ENCODE measurements around the gene GCNT3. TPM values are rescaled to one million over a fixed set of nuclear protein-coding genes. Genes with fewer than 3 reads are reported as not detected.

The GCNT3 gene
- total RNA-seq, 2 donors from 2014 or later: 0.48 to 1.3 TPM

- no peaks in the 10 kb centered on the region for H3K4me1 Mint-ChIP-seq
- 89 to 100% methylated on average over 1 of the region's 1 CpG for WGBS, 2 experiments (ENCODE audit: insufficient coverage in 1 of 2, insufficient read length in 1 of 2)
- no peak for DNase-seq
- H3K36me3 Mint-ChIP-seq (ENCODE audit: low read depth): peaks cover 55% of the 10 kb centered on the region
- no peak overlapping the region for H3K27ac Mint-ChIP-seq
- H3K4me3 Mint-ChIP-seq: no peak overlapping the region
- H3K9me3 Mint-ChIP-seq: peaks cover 2% of the 10 kb centered on the region
- Histone ChIP-seq H3K36me3 (ENCODE audit: control insufficient read depth, insufficient read depth, low read length) (peaks cover 71% of the 10 kb centered on the region), H3K27me3 (ENCODE audit: control insufficient read depth, insufficient read depth, low read length, poor library complexity, severe bottlenecking) (no peaks in the 10 kb centered on the region), H3K27ac (ENCODE audit: low read depth, low read length) (no peak overlapping the region), H3K9me3 (ENCODE audit: control insufficient read depth, low read length) (peaks cover 7% of the 10 kb centered on the region), H3K4me3 (ENCODE audit: low read length) (no peak overlapping the region), H3K9ac (ENCODE audit: extremely low read depth, low read length, poor library complexity, severe bottlenecking) (no peak overlapping the region), H3K4me1 (ENCODE audit: control insufficient read depth, insufficient read depth, low read length) (no peaks in the 10 kb centered on the region)
- no peaks in the 10 kb centered on the region for H3K27me3 Mint-ChIP-seq (ENCODE audit: insufficient read depth)
- TF ChIP-seq CTCF (conservative IDR thresholded peaks at IDR 0.05): no peak
These were observed 50.7 kb downstream of the GCNT3 start for GRCh38 chr15:59662260-59662659.

- no peaks in the 10 kb centered on the region for H3K27me3 ChIP-seq (ENCODE audit: control insufficient read depth, insufficient read depth, low read length, poor library complexity, severe bottlenecking)
- H3K9me3 ChIP-seq (ENCODE audit: control insufficient read depth, low read length): no peaks in the 10 kb centered on the region
- no peak for DNase-seq
- no peak for TF ChIP-seq CTCF (conservative IDR thresholded peaks at IDR 0.05)
- Mint-ChIP-seq H3K9me3 (no peaks in the 10 kb centered on the region), H3K27me3 (ENCODE audit: insufficient read depth) (no peaks in the 10 kb centered on the region), H3K36me3 (ENCODE audit: low read depth) (peaks cover 56% of the 10 kb centered on the region), H3K4me1 (no peaks in the 10 kb centered on the region), H3K27ac (no peak overlapping the region), H3K4me3 (no peak overlapping the region)
- no peaks in the 10 kb centered on the region for H3K4me1 ChIP-seq (ENCODE audit: control insufficient read depth, insufficient read depth, low read length)
- no peak overlapping the region for H3K9ac ChIP-seq (ENCODE audit: extremely low read depth, low read length, poor library complexity, severe bottlenecking)
- H3K36me3 ChIP-seq (ENCODE audit: control insufficient read depth, insufficient read depth, low read length): peaks cover 81% of the 10 kb centered on the region
- WGBS, 2 experiments (ENCODE audit: insufficient coverage in 1 of 2, insufficient read length in 1 of 2): 86 to 100% methylated on average over 1 of the region's 8 CpGs
- no peak overlapping the region for H3K4me3 ChIP-seq (ENCODE audit: low read length)
- H3K27ac ChIP-seq (ENCODE audit: low read depth, low read length): no peak overlapping the region
These were observed 57.0 kb downstream of the GCNT3 start for GRCh38 chr15:59668556-59668955.

Other genes with a start within 250 kb of the GCNT3 start
- 10 to 100 TPM; 47.8 to 65.6 TPM for gene MYO1E, start 238.9 kb upstream of the GCNT3 start, total RNA-seq
- gene FAM81A, start 173.6 kb upstream of the GCNT3 start, total RNA-seq: under 1 TPM; 0.35 to 0.88 TPM
- gene GTF2A2, start 45.7 kb downstream of the GCNT3 start, total RNA-seq: 100 to 1,000 TPM; 168 to 246 TPM
- 10 to 100 TPM; 52.3 to 52.6 TPM for gene BNIP2, start 77.5 kb downstream of the GCNT3 start, total RNA-seq

All from endodermal cell (in vitro differentiated cells).